Measurements from ENCODE around the gene FPGS.

- TF ChIP-seq GATA2 (IDR thresholded peaks at IDR 0.05; ENCODE audit: low read depth, low read length) (no peak), GATA3 (IDR thresholded peaks at IDR 0.05; ENCODE audit: low read depth, low read length) (no peak)
These were observed 57.6 kb downstream of the FPGS start for GRCh38 chr9:127860260-127860659.

All from SH-SY5Y (cell line).